Suppressor macrophage treated with lipopolysaccharide for 4 hours (primary cell): Measurements from ENCODE around the gene UMODL1.
"Not testable (repeated sequence)": the region's sequence is repeated elsewhere in the genome, so short reads cannot be mapped to it uniquely, and the experiment has no call there.

Source experiments
- DNase-seq: peaks from one replicate; pipeline ENCODE4 v3.0.0-alpha.2; 2020

Gene UMODL1

GRCh38 chr21:42102076-42102475 lies 31.0 kb downstream of the UMODL1 start:
- DNase-seq, result no peak

- no peak for DNase-seq
These were observed 31.4 kb downstream of the UMODL1 start for GRCh38 chr21:42102526-42102925.

GRCh38 chr21:42102991-42103390 lies 31.9 kb downstream of the UMODL1 start:
- no peak for DNase-seq

GRCh38 chr21:42103843-42104242 lies 32.7 kb downstream of the UMODL1 start:
- DNase-seq, result no peak

- DNase-seq, result no peak
These were observed 34.6 kb downstream of the UMODL1 start for GRCh38 chr21:42105476-42106315.

GRCh38 chr21:42106425-42106824 lies 35.3 kb downstream of the UMODL1 start:
- no peak for DNase-seq

- no peak for DNase-seq
These were observed 36.2 kb downstream of the UMODL1 start for GRCh38 chr21:42107177-42107880.

- peak; percentile 76 for DNase-seq
These were observed 36.9 kb downstream of the UMODL1 start for GRCh38 chr21:42107881-42108553.

GRCh38 chr21:42108554-42109340 lies 37.6 kb downstream of the UMODL1 start:
- DNase-seq, result no peak

GRCh38 chr21:42109473-42109872 lies 38.4 kb downstream of the UMODL1 start:
- no peak for DNase-seq

- no peak for DNase-seq
These were observed 38.9 kb downstream of the UMODL1 start for GRCh38 chr21:42109873-42110525.

- DNase-seq, result no peak
These were observed 39.8 kb downstream of the UMODL1 start for GRCh38 chr21:42110691-42111469.

GRCh38 chr21:42111470-42111743 lies 40.3 kb downstream of the UMODL1 start:
- DNase-seq, result no peak

GRCh38 chr21:42111811-42112210 lies 40.7 kb downstream of the UMODL1 start:
- DNase-seq, result no peak

- no peak for DNase-seq
These were observed 41.1 kb downstream of the UMODL1 start for GRCh38 chr21:42112238-42112637.

- DNase-seq, result no peak
These were observed 41.7 kb downstream of the UMODL1 start for GRCh38 chr21:42112857-42113256.

GRCh38 chr21:42113926-42114409 lies 42.9 kb downstream of the UMODL1 start:
- peak; percentile 71 for DNase-seq

- DNase-seq, result no peak
These were observed 43.5 kb downstream of the UMODL1 start for GRCh38 chr21:42114646-42115045.

- no peak for DNase-seq
These were observed 44.1 kb downstream of the UMODL1 start for GRCh38 chr21:42115136-42115683.

GRCh38 chr21:42116551-42116950 lies 45.4 kb downstream of the UMODL1 start:
- DNase-seq, result not testable (repeated sequence)
